ENCODE data around the gene PDZK1IP1. TPM values are rescaled to one million over a fixed set of nuclear protein-coding genes. Genes with fewer than 3 reads are reported as not detected.

Gene PDZK1IP1, protein sequence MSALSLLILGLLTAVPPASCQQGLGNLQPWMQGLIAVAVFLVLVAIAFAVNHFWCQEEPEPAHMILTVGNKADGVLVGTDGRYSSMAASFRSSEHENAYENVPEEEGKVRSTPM
- polyA plus RNA-seq (ENCODE audit: insufficient read length in 4 of 4): 10 to 100 TPM; 41.9 to 52.3 (median 49.8) TPM

DNA sequence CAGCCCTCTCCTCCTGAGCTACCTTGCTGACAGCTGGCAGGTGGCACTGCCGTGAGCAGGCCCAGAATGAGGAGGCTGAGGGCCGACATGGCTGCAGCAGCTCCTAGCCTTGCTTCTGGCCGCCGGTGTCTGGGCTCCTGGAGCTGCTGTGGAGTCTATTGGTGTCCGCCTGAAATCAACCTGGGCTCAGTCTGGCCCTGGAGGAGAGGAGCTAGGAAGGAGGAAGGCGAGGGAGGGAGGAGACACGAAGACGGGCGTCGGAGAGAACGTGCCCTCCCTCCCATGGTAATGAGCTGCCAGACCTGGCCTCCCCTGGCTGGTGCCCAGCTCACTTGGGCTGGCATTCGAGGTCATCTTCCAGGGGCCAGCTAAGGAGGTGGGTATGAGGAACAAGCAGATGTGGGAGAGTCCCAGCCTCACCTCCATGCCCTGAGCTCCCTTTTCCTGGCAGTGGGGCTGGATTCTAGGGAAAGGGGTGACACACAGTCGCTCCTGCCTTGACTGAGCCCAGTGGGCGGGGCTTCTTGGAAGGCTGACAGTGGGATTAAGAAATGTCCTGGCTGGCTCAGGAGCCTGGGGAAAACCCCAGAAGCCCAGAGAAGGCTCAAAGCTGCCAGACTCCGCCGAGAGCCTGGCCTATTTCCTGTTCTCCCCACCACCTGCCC is at the start of gene PDZK1IP1:
PDZK1IP1 (minus strand) TSS at position 193 of the 665 bp plus-strand sequence; CDS start at position 89, 104 bp downstream.
- DNase-seq (ENCODE audit: low read depth in 4 of 4, low spot score in 2 of 4): no peak

DNA sequence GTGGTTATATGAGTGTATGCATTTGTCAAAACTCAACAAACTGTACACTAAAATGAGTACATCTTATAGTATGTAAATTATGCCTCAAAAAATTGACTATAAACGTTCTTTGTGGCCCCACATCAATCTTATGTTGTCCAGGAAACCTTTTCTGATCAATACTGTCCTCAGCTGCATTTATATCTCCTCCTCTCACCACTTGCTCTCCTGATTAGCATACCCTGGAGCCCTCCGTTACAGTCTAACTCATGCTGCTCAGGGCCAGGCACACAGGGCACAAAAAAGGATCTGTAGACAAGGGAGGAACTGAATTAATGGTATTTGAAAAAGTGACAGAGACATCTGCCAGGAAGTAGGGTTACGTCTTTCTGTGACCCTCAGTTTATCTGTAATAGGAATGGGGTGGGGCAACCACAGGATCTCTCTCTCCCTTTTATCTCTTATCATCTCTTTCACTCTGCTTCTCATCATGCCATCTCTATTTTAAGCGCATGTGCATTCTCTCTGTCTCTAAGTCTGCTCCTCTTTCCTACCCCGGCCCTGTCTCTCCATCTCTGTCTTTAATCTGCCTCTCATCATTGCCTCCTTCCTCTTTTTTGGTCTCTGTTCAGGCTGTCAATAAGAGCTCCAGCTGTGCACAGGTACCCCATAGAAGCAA is 49.2 kb upstream of the PDZK1IP1 start:
- no peak for DNase-seq (ENCODE audit: low read depth in 4 of 4, low spot score in 2 of 4)

DNA sequence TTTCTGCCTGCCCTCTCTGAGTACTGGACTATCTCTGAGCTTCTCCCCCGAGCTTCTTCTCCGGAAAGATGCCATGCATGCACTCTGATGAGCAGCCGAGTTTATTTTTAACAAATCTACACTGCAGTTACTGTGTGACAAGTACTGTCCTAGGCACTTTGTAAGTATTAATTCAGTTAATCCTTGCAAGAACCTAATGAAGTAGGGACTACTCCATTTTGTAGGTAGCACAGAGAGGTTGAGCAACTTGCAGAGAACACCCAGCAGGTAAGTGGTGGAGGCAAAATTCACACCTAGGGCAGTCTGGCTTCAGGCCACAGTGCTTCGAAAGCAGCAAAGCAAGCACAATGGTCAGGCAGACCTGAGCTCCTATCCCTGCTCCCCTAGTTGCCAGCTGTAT is 46.0 kb upstream of the PDZK1IP1 start:
- DNase-seq (ENCODE audit: low read depth in 4 of 4, low spot score in 2 of 4): no peak

DNA sequence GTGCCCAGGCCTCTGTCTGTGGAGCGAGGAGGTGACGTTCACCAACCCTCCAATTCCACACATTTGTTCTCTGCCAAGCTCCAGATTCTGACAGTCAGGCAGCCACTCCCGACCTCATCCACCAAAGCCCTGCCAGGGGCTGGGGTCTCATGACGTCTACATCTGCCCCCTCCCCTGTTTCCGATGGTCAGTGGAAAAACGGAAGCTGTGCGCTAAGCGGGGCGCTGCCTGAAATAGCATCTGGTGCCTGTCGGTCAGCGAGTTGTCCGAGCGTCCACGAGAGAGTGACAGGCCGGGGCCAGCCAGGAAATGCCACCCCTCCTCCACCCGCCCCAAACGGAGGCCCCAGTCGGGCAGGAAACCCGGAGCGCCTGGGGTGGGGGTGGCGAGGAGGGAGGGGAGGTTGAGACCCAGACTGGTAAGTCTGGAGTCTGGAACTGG is 45.4 kb upstream of the PDZK1IP1 start:
- no peak for DNase-seq (ENCODE audit: low read depth in 4 of 4, low spot score in 2 of 4)

DNA sequence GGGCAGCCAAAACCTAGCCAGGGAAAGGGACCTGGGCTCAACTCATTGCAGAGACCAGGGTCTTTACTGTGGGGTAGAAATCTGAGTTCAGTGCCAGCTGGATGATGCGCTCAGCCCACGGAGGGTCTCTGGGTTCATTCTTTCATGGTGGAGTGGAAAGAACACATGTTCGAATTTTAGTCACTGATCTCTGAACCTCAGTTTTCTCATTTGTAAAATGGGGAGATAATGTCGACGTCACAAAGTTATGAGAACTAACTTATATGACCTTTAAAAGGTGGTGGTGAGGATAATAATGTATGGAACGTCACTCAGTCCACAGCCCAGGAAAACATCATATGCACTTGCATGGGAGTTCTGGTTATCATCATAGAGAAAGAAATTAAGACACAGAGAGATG is 43.4 kb upstream of the PDZK1IP1 start:
- DNase-seq (ENCODE audit: low read depth in 4 of 4, low spot score in 2 of 4): no peak

DNA sequence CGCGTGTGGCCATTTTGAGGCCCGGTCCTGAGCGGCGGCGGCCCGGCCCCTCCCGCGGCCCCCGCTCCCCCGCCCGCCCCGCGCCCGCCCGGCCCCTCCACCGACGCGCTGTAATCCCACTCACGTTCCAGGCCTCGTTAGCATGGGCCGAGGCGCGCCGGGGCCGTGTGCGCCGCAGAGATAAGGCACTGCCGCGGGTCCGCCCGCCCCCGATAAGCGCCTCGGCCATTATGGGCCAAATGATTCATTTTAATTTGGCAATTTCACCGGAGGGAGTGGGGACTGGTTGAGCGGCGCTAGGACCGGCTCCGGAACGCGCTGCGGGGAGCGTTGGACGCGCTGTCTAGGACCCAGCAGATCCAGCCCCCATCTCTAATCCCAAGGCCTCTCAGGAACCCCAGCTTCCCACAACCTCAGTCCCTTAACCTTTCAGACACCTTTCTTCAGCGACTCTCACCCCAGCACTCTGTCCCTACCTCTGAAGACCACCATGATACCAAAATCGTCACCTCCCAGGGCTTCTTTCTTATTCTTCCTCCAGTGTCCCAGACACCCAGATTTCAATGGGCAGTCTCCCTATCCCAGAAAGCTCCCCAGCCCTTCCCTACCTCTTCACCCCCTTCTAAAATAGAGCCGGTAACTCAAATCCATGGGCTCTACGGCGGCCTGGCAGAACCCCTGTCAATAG is 42.5 kb upstream of the PDZK1IP1 start, which contains the start of gene TAL1:
TAL1 (minus strand) TSS at position 39 of the 688 bp plus-strand sequence. CDS start 6,337 bp downstream, outside the sequence.
- no peak for DNase-seq (ENCODE audit: low read depth in 4 of 4, low spot score in 2 of 4)

DNA sequence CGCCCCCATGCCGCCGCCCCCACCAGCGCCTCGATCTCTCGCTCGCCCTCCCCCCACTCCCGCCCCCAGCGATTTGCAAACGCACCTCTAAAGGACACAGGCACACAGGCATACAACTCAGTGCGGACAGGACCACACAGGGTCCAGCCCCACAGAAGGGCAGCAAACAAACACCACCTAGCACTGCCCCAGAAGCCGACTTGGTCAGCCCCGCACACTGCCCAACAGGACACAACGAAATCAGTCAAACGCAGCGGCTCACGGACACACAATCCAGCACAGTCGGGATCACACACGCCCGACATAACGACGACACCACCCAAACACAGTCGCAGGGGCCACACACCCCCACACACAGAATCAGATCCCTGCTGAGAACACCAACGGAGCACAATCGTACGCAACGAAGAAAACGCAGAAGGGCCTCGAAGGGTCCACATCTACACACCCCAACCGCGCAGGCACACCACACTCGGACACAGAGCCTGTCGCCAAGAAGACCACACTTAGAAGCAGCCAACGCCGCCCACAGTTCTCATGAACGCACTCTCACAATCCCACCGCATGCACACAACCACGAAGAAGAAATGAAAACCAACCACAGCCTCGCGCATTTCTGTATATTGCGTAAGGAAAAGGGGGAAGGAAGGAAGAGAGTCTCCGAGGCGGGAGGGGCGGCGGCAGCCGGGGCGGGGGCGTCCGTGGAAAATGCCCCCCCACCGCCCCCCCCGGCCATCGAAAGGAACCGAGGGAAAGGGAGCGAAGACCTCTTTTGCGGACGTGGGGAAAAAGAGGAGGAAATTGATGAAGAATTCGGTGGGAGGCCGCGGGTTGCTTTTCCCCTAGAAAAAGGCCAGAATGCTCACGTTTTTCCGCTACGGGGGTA is 41.7 kb upstream of the PDZK1IP1 start:
- DNase-seq (ENCODE audit: low read depth in 4 of 4, low spot score in 2 of 4): peak in 3 of 4 donors; percentile 32 to 73 (median 66)

DNA sequence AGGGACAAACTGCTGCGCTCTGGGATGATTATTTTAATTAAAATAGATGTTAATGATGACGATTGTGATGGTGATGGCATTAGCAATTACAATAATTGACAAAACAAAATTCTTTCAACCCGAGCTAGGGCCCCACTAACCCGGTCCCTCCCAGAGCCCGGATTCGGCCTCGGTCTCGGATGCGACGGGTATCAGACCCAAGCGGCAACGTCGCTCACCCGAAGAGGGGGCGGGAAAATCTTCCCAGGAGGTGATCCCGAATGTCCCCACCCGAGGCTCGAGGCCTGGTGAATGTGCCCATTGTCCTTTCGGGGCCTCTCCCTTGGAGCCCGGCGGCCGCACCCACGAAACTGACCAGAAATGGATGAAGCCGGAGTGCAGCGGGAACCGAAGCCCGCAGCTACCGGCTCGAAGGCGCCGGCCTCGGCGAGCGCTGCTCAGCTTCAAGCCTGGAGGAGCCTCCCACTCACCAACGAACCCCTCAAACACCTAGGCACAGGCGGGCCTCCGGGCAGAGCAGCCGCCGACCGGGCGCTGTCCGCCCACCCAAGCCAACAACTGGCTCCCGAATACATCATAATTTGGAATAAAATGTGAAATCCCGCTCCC is 41.0 kb upstream of the PDZK1IP1 start:
- peak in 1 of 4 donors; percentile 19 for DNase-seq (ENCODE audit: low read depth in 4 of 4, low spot score in 2 of 4)

DNA sequence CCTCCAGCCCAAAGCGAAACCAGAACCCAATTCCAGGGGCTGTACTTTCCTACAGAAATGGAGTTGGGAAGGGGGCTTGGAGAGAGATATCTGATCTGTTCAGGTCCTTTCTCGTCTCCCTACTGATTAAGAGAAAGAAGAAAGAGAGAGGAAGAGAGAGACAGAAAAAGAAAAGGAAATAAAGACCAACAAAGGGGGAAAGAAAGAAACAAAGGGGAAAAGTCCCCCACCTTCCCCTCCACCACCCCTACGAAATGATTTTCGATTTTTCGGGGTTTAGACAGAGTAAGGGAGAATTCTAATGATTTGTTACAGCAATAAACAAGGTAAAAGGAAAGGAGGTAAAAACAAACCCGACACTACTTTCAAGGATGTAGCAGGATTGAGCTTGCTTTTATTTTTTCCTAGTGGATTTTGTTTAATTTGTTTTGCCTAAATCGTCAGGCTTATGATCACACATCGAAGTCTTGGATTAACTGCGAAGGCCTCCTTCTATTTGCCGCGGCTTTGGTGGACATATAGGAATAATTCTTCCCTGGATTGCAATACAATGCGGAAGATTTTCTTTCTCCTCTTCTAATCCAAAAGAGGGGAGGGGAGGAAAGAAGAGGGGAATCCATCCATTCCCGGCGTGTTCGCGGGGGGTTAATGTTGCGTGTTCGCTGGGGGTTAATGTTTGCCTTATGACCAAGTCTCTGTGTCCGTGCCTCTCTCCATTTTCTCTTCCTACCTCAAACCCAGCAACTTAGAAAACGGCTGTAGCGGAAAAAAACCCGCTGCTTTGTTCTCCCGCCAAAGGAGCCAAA is 40.3 kb upstream of the PDZK1IP1 start:
- peak in 2 of 4 donors; percentile 23 to 53 for DNase-seq (ENCODE audit: low read depth in 4 of 4, low spot score in 2 of 4)

DNA sequence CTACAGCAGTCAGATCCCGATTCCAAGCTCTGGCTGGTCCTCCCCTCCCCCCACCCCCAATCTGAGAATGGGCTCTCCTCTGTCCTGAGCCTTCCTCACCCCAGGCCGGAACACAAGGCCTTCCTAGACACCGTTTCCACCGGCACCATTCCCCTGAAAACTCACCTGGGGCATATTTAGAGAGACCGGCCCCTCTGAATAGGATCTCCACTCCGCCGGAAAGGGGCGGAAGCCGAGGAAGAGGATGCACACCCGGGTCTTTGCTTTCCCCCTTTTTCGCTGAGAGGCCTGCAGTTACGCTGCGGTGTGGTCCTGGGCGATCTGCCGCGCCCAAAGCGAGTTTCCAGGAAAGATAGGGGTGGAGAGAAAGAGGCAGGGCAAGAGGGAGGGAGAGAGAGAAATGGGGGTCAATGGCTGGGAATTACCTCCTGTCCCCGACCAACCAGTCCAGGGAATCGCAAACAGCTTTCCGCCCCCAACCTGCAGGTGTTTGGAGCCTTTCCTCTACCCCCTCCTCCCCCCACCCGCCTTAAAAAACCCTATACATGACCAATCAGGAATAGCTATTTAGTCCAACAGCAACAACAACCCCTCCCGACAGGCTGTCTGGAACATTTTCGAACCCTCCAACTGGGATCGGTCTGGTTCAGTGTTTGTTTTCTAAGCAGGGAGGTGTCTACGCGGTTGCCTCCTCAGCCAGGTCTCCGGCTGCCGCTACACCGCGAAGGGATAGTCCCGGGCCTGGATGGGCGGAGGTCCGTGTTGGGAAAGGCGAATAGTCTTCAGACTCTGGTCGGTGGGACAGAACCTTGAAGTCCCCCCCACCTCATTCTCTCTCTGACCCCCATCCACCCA is 39.4 kb upstream of the PDZK1IP1 start:
- no peak for DNase-seq (ENCODE audit: low read depth in 4 of 4, low spot score in 2 of 4)

DNA sequence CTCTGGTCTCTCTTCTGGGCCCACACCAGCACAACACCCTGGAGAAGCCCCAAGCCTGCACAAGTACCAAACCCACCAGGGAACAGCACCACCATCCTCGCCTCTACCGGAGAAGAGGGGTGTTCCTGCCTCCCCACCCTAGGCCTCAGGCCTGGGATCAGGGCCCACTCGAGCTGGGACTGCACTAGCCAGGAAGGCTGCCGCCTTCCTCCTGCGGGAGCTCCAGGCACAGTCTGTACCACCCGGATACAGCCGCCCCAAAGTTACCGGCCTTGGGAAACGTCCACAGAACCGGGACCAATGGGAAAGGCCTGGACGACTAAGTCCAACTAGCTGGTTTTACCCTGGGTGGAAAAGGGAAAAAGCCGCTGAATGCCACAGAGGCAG is 38.8 kb upstream of the PDZK1IP1 start:
- DNase-seq (ENCODE audit: low read depth in 4 of 4, low spot score in 2 of 4): no peak

DNA sequence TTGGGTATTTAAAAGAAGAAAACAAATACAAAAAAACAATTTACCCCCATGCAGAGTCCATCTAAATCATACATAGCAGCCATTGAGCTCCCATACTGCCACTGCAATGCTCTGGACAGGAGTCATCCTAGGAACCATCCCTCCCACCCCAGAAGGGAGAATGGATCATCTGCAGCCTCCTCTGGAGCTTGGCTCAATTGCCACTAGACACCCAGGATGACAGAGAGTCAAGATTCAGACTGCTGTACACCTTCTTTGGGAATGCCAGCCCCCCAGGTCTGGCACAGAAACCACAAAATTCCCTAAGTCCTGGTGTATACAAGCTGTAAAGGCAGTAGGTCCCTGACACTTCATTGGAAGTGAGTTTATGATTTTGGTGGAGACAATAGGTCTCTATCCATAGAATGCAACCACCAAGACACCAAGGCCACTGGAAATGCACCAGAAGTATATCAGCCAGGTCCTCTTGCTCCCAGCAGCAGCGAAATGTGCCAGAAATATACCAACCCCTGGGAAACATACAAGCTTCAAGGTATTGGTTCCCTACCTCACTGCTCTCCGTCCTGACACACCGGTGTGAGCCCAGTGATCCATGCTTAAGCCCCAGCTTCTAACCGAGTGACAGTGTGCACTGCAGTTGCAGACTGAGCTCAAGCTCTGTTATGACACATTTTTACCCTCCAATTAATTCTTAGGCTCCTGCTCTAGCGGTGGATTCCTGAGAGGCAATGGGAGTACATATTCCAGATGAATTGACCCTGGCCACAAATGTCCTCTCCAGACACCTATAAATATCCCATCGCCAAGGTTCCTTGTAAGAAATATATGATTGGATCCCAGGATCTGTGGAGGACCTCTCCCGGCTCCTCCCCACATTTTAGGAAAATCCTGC is 37.8 kb upstream of the PDZK1IP1 start:
- no peak for DNase-seq (ENCODE audit: low read depth in 4 of 4, low spot score in 2 of 4)

DNA sequence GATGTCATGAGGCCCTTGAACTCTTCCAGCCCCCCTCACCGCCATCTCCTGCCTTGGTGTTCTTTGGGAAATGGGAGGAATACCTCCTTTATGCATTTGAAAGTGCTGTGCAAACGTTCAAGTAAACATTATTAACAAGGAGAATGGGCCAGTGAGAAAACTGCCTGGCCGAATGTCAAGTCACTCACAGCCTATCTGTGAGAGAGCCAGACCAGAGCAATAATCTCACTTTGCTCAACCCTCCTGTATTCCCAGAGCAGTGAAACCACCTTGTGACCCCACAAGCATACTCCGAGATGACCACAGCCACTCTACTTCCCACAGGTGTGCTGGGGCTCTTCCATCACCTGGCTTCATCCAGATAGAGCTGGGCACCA is 37.0 kb upstream of the PDZK1IP1 start:
- DNase-seq (ENCODE audit: low read depth in 4 of 4, low spot score in 2 of 4): no peak

DNA sequence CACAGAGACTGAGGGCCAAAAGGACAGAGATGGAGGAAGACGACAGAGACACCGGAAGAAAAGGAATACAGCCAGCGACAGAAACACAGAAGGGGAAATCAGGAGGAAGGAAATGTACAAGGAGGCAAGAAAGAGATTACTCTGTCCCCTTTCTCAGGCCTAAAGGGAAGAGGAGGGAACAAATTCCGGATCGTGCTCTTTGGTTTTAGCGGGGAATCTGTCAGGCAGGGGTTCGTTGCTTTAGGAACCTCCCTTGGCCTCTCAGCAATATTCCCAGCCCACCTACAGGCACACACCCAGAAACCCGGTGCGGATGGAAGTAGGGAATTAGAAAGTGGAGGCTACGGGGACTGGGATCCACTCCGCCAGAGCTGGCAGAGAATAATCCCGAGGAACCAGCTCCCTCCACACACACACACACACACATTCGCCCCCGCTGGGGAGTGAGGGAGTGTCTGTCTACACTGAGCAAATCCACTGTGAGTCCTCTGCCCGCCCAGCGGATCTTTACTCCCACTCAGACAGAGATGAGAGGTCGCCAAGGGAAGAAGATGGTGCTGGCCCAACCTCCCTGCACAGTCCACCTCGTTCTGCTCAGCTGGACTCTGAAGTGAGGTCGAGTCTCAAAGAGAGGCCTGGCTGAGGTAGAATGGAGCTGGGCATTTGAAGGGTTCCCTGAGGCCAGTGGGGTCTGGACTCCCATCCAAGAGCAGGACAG is 36.4 kb upstream of the PDZK1IP1 start:
- no peak for DNase-seq (ENCODE audit: low read depth in 4 of 4, low spot score in 2 of 4)

DNA sequence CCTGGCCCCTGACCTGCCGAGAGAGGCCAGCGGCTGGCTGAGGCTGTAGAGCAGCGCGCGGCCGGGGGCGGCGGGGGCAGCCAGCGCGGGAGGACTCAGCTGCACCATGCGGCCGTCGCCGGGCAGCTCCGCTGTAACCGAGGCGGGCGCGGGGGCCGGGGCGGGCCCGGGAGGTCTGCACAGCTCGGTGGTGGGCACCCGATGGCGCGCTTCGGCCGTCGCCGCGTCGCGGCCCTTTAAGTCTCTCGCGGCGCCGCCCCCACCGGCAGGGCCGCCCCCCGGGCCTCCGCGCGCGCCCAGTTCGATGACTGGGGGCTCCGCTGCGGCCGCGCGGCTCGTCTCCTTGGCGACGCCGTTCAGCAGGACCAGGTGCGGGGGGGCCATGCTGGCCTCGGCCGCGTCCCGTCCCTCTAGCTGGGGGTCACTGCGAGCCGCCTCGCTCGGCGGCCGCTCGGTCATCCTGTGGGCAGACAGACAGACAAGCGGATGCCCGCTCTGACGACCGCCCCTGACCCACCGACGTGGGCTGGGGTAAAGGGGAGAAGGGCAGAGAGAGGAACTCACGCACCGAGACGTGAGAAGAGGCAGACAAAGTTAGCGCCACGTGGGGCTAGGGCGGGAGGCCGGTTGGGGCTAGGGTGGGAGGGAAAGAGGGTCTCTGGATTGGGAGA is 35.7 kb upstream of the PDZK1IP1 start:
- no peak for DNase-seq (ENCODE audit: low read depth in 4 of 4, low spot score in 2 of 4)
